Esophagus (tissue), 2 donors: ENCODE measurements around the gene CCDC57. TPM values are rescaled to one million over a fixed set of nuclear protein-coding genes. Genes with fewer than 3 reads are reported as not detected.

Experiments used
- H3K27ac ChIP-seq, 2 donors: one replicate each; pipeline ENCODE4 v1.5.1; 2013; ENCODE audit warnings: low read depth in 2 of 2, mild to moderate bottlenecking in 2 of 2, inconsistent platforms in 1 of 2, low read length in 1 of 2, moderate library complexity in 1 of 2
- H3K27me3 ChIP-seq, 2 donors: one replicate each; pipeline ENCODE4 v1.6.1; 2013; ENCODE audit warnings: low read length in 2 of 2, control low read depth in 1 of 2, mild to moderate bottlenecking in 1 of 2; ENCODE audit not compliant: insufficient read depth in 2 of 2, control insufficient read depth in 1 of 2
- H3K36me3 ChIP-seq, 2 donors: one replicate each; pipeline ENCODE4 v1.6.1; 2013; ENCODE audit warnings: low read length in 1 of 2; ENCODE audit not compliant: control insufficient read depth in 2 of 2, insufficient read depth in 2 of 2
- H3K4me1 ChIP-seq, 2 donors: one replicate each; pipeline ENCODE4 v1.6.1; 2013; ENCODE audit warnings: low read length in 1 of 2; ENCODE audit not compliant: control insufficient read depth in 2 of 2, insufficient read depth in 2 of 2
- H3K4me3 ChIP-seq, 2 donors: one replicate each; pipeline ENCODE4 v1.5.1; 2013; ENCODE audit warnings: low read length in 2 of 2, mild to moderate bottlenecking in 2 of 2, low read depth in 1 of 2, moderate library complexity in 1 of 2
- H3K9me3 ChIP-seq, 2 donors: one replicate each; pipeline ENCODE4 v1.6.1; 2013; ENCODE audit warnings: mild to moderate bottlenecking in 2 of 2, low read depth in 1 of 2, low read length in 1 of 2, moderate library complexity in 1 of 2; ENCODE audit not compliant: control insufficient read depth in 2 of 2, insufficient read depth in 1 of 2
- WGBS, 2 donors: extraction: QIAGEN DNeasy Blood & Tissue Kit; methylation state at CpG; one replicate each; pipeline ENCODE4 v1.1.7; 2013; 5-methylcytosine and 5-hydroxymethylcytosine counted together
- polyA plus RNA-seq, 2 donors: library from polyadenylated mRNA; stranded (reverse); fragments of 200-250 nt; gene quantifications; one replicate each; pipeline ENCODE4 v1.2.3, GENCODE V29; 2013
- donor health status: healthy with polysubstance abuse.
- donor health status: Bipolar disorder and iron deficiency.

The CCDC57 gene
- polyA plus RNA-seq, 2 donors: 16.3 to 33.7 TPM

DNA sequence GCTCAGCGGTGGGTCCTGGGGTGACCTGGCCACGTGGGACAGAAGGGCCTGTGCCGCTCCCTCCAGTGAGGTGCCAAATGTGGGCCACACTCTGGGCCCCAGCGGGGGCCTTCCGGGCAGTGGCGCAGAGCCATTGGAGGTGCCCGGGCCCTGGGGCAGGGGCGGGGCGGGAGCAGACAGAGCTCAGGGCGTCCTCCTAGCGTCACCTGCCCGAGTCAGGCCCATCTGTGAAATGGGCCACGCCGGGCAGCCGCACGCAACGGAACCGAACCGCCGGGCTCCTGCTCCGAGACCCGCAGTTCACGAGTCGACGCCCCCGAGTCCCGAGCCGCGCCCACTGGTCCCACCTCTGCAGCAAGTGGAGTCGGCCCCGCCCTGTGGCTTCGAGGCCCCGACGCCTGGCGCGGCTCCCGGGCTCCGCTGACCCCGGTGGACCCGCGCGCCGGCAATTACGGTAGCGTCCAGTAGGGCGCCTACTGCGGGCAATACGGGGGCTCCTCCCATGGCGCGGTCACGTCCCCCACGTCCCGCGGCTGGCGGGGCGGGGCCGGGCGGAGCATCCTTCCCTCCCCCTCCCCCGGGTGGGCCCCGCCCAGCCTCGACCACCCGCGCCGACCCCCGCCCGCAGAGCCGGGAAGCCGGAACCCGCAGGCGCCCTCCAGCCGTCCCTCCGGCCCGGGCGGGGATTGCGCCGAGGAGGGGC is 18.1 kb upstream of the CCDC57 start:
- 5 to 7% methylated on average over 54 to 76 of the region's 76 CpGs for WGBS, 2 donors
- Histone ChIP-seq H3K27me3 (no peaks in the 10 kb centered on the region), H3K27ac (peak overlapping the region; percentile 79 to 80), H3K4me3 (peak overlapping the region; percentile 46 to 53), H3K36me3 (no peaks in the 10 kb centered on the region), H3K9me3 (no peaks in the 10 kb centered on the region), H3K4me1 (peaks cover 9 to 26% of the 10 kb centered on the region in 2 donors)

- peak overlapping the region; percentile 79 to 87 for H3K27ac ChIP-seq
- peaks cover 6 to 20% of the 10 kb centered on the region in 2 donors for H3K4me1 ChIP-seq
- WGBS, 2 donors: 61 to 64% methylated on average over 27 to 28 of the region's 28 CpGs
- H3K4me3 ChIP-seq: peak overlapping the region; percentile 46 to 53
- H3K9me3 ChIP-seq: no peaks in the 10 kb centered on the region
- no peaks in the 10 kb centered on the region for H3K27me3 ChIP-seq
- no peaks in the 10 kb centered on the region for H3K36me3 ChIP-seq
Measured at GRCh38 chr17:82229698-82230608, 17.3 kb upstream of the CCDC57 start.

GRCh38 chr17:82228842-82229697 is 16.4 kb upstream of the CCDC57 start, which contains the start of gene SLC16A3:
Gene SLC16A3, plus strand, starts transcription at chr17:82229042. Its CDS starts 6,967 bp downstream, at chr17:82236009.
- peak within 1 kb of the TSS; percentile 46 to 53 for H3K4me3 ChIP-seq
- WGBS, 2 donors: 5 to 9% methylated on average over 53 to 105 of the region's 105 CpGs
- H3K9me3 ChIP-seq: no peaks in the 10 kb centered on the region
- H3K27ac ChIP-seq: peak within 1 kb of the TSS; percentile 79 to 87
- H3K4me1 ChIP-seq: peaks cover 3 to 11% of the 10 kb centered on the region in 2 donors
- H3K27me3 ChIP-seq: no peaks in the 10 kb centered on the region
- no peaks in the 10 kb centered on the region for H3K36me3 ChIP-seq

GRCh38 chr17:82228278-82228841 is 15.7 kb upstream of the CCDC57 start:
- H3K36me3 ChIP-seq: no peaks in the 10 kb centered on the region
- H3K27me3 ChIP-seq: no peaks in the 10 kb centered on the region
- H3K4me1 ChIP-seq: peaks cover 3 to 11% of the 10 kb centered on the region in 2 donors
- peak overlapping the region; percentile 75 to 87 for H3K27ac ChIP-seq
- H3K4me3 ChIP-seq: peak overlapping the region; percentile 46 to 53
- whole genome bisulfite sequencing, 2 donors: 9 to 12% methylated on average over 44 to 63 of the region's 63 CpGs
- no peaks in the 10 kb centered on the region for H3K9me3 ChIP-seq

DNA sequence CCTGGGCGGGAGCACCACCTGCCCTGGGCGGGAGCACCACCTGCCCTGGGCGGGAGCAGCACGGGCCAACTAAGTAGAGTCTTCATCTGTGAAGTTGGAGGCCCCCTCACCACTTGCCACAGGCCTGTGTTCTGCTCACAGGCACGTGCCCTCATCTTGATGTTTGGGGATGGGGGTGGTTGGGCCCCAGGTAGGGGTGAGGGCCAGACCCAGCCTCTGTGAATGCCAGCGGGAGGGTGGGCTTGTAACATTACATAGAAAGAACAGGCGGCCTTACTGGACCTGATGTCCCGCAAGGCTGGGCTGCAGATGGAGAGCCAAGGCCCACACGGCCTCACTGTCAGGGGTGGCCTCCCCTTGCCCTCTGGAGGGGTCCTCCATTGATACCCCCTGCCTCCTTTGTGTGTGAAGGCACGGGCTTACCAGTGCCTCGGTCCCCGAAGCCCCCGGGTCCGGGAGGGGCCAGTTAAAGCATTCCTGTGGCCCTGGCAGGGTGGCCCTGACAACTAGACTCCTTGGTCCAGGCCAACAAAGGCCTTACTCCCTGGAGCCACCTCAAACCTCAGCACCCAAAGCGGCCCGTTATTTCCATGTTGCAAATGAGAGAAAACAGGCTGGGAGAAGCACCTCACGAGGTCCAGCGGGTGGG is 15.1 kb upstream of the CCDC57 start:
- Histone ChIP-seq H3K4me1 (peaks cover 3 to 11% of the 10 kb centered on the region in 2 donors), H3K27ac (peak overlapping the region; percentile 75 to 87), H3K27me3 (no peaks in the 10 kb centered on the region), H3K36me3 (no peaks in the 10 kb centered on the region), H3K4me3 (peak overlapping the region; percentile 46 to 53), H3K9me3 (no peaks in the 10 kb centered on the region)
- WGBS, 2 donors: 67 to 68% methylated on average over 18 of the region's 18 CpGs

GRCh38 chr17:82226809-82227628 is 14.4 kb upstream of the CCDC57 start:
- Histone ChIP-seq H3K27ac (no peak overlapping the region), H3K4me1 (peaks cover 3 to 11% of the 10 kb centered on the region in 2 donors), H3K27me3 (no peaks in the 10 kb centered on the region), H3K36me3 (no peaks in the 10 kb centered on the region), H3K9me3 (no peaks in the 10 kb centered on the region), H3K4me3 (no peak overlapping the region)
- WGBS, 2 donors: 82 to 88% methylated on average over 14 to 16 of the region's 16 CpGs

GRCh38 chr17:82226146-82226808 is 13.6 kb upstream of the CCDC57 start:
- WGBS, 2 donors: 89 to 90% methylated on average over 15 of the region's 15 CpGs
- H3K27me3 ChIP-seq: no peaks in the 10 kb centered on the region

More at GRCh38 chr17:82226146-82226808, 13.6 kb upstream of the CCDC57 start:
- no peak overlapping the region for H3K27ac ChIP-seq
- no peak overlapping the region for H3K4me3 ChIP-seq
- H3K36me3 ChIP-seq: no peaks in the 10 kb centered on the region
- H3K4me1 ChIP-seq: peaks cover 3 to 11% of the 10 kb centered on the region in 2 donors
- H3K9me3 ChIP-seq: no peaks in the 10 kb centered on the region
